HG02970 (cell line): ENCODE results near the gene GLS2.
"Not testable (repeated sequence)": the region's sequence is repeated elsewhere in the genome, so short reads cannot be mapped to it uniquely, and the experiment has no call there.

Experiments
- ATAC-seq: cut with Tn5 transposase; IDR thresholded peaks from one replicate; pipeline ENCODE4 v1.9.1; 2021; ENCODE audit warnings: mild to moderate bottlenecking, moderate library complexity, moderate number of reproducible peaks; ENCODE audit not compliant: unreplicated experiment, low FRiP score

Gene GLS2

DNA sequence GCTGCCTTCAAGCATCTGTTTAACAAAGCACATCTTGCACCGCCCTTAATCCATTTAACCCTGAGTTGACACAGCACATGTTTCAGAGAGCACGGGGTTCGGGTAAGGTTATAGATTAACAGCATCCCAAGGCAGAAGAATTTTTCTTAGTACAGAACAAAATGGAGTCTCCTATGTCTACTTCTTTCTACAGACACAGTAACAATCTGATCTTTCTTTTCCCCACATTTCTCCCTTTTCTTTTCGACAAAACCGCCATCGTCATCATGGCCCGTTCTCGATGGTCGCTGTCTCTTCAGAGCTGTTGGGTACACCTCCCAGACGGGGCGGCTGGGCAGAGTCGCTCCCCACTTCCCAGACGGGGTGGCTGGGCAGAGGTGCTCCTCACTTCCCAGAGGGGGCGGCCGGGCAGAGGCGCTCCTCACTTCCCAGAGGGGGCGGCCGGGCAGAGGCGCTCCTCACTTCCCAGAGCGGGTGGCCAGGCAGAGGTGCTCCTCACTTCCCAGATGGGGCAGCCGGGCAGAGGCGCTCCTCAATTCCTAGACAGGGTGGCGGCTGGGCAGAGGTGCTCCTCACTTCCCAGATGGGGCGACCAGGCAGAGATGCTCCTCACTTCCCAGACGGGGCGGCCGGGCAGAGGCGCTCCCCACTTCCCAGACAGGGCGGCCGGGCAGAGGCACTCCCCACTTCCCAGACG, 5.6 kb upstream of the GLS2 start:
- not testable (repeated sequence) for ATAC-seq

DNA sequence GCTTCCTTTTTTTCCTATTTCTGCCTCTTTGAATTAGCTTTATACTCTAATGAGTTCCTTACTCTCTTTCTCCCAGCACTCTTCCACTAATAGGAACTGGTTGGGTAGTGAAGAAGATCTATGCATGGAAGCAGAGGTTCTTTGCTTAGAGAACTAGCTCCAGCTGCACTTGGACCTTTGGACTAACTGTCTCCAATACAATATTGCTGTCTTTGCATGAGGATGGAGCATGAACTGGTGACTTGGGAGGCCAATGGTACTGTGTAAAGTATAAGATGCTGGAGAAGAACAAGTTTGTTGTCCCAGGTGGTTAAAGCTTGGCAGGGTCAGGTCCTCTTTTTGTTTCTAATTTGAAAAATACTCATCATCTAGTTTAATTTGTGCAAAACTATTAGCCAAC, 2.4 kb upstream of the GLS2 start:
- no peak for ATAC-seq

DNA sequence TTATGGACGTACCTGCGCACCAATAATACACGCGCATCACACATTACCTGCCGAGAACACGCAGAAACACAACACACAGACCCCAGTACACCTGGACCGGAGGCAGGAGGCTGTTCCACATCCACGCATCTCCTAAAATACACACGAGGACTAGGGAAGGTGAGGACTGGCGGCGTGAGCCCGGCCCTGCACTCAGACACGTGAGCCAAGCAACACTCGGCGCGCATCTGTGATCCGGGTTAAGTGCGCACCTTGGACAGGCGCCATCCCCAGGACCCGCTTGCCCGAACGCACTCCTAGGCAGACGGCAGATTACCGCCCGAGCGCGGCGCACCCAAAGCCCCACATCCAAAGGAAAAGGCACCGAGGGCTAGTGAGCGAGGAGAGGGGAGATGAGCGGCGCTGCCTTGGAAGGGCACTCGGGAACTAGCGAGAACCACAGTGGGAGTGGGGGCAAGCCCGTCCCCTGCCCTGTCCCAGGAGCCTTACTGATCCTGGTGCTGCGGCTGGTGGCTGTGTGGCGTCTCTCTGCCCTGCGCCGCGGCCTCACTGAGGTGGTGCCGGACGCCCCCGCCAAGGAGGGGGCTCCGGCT, 417 bp downstream of the GLS2 start:
- ATAC-seq, result no peak

DNA sequence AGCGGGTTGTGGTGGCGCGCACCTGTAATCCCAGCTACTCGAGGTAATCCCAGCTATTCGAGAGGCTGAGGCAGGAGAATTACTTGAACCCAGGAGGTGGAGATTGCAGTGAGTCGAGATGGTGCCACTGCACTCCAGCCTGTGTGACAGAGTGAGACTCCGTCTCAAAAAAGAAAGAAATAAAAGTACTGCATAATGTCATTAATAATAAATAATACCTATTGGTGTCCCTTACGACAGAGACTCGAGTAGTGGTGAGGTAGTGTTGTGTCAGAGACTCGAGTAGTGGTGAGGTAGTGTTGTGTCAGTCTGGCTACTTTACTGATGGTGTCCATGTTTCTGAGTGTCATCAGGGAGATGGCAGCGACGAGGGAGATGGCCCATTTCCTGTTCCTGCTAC, 1.3 kb downstream of the GLS2 start:
- no peak for ATAC-seq

DNA sequence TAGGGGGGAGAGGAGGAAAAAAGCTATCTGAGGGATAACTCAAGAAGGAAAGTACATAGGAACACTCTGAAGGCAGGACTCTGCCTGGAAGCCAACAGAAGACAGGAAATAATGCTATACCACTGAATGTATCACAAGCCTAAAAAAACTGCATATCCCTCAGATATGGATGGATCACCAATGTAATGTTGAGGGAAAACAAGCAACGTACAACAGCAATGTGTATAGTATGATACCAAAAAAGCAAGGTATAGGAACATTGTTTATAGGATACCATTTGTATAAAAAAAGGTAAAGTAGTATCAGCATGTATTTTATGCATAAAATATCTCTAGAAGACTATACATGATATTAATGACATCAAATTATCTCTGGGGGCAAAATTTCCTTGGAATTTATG, 3.4 kb downstream of the GLS2 start:
- ATAC-seq, result no peak

DNA sequence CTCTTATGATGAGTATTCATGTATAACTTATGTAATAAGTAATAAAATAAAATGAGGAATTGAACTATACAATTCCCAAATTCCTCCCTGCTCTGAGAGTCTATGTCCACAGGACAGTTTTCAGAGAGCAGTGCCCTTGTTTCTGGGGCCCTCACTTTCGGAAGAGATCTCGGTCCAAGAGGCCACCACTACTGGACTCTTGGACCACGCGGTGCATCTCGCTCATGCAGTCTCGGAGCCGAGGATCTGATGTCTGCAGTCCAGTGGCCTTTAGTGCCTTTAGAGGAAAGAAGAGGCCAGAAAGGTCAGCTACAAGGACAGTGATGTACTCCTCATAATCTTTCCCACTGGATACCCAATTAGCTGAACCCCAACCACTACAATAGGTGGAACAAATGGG, 8.3 kb downstream of the GLS2 start:
- no peak for ATAC-seq

DNA sequence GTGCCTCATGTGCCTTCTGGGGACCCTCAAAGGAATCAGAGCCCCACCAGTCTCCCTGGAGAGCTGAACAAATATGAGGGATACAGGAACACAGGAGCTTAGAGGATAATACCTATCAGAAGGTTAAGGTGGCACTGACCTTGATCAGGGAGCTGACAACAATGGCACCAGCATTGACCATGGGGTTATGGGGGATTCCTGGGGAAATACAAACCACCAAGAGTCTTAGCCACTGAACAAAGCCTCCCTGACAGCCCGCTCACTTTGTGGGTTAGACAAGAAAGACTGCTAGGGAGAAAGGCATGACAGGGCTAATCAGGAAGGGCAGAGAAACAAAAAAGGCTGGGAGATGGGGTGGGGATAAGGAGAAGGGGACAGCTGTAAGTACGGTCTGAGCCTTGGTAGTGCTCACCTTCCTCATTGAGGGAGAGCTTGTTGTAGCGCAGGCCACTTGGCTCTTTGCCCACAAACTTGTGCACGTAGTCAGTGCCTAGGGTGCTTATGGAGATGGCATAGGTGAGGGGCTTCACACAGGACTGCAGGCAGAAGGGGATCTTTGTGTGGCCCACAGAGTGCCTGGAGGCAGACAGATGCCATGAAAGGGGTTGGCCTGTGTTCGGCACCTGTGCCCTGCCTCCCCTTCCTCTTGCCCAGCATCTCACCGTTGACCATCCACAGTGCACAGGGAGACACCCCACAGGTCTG, 10.3 kb downstream of the GLS2 start:
- no peak for ATAC-seq

DNA sequence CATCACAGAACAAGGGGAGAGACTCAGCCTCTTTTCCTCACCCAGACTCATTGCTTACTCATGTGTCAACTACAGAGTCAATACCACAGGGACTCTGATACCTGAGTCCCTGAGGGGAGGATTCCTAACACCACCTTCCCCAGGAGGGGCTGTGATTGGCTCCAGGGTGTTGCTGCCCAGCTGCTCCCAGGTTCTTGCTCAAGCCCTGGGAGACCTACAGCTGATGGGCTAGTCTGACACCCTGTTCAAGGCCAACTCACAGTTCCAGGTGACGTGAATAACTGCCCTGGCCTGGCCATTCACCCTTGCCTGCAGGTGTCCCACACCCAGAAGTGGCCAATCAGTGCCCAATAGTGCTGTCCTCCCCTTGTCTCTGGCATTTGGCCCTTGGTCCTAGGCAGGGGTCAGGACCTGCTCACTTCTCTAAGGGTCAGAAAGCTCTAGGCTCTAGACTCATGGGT, 11.0 kb downstream of the GLS2 start:
- ATAC-seq, result no peak

DNA sequence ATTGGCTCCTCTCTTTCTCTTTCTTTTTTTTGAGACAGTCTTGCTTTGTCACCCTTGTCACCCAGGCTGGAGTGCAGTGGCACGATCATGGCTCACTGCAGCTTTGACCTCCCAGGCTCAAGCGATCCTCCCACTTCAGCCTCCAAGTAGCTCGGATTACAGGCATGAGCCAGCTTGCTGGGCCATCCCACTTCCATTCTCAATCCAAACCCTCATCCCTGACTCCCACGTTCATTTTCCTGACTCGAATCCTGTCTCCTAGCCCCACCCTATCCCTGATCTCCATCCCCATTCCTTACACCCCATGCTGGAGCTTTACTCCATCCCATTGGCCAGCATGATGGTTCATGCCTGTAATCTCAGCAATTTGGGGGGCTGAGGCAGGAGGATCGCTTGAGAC, 11.8 kb downstream of the GLS2 start:
- ATAC-seq, result no peak

DNA sequence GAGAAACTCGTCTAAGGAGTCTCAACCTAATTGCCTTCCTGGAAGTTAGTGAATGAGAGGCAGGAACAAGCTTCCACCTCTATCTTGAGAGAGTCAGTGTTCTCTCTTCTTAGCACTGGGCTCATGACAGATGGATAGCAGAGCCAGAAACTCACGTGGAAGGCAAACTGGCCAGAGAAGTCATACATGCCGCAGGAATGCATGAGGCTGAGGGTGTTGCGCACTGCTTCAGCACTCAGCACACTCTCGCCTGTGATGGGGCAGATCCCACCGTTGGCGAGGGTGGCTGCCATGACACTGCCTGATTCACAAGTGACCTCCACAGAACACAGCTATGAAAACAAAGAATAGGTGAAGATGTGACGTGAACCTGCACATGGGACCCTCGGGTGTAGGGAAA, 13.6 kb downstream of the GLS2 start:
- no peak for ATAC-seq

DNA sequence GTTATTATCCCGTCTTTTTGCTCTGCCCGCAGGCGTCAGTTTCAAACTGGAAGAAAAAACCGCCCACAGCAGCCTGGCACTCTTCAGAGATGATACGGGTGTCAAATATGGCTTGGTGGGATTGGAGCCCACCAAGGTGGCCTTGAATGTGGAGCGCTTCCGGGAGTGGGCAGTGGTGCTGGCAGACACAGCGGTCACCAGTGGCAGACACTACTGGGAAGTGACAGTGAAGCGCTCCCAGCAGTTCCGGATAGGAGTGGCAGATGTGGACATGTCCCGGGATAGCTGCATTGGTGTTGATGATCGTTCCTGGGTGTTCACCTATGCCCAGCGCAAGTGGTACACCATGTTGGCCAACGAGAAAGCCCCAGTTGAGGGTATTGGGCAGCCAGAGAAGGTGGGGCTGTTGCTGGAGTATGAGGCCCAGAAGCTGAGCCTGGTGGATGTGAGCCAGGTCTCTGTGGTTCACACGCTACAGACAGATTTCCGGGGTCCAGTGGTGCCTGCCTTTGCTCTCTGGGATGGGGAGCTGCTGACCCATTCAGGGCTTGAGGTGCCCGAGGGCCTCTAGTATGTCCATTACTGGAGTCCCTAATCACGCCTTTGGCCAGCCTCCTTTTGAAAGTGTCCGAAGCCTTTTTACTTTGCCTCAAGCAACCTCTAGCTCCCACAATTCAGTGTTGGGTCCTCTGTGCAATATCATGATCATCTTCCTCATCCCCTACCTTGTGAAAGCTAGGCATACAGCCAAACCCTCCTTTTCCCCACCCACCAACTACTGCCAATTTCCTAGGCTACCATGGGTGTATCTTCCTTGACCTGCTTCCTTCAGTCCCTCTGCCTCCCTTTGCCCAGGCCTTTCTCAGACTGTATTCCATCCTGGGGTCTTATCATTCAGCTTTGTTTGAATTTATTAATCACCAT, 18.7 kb downstream of the GLS2 start:
- no peak for ATAC-seq

DNA sequence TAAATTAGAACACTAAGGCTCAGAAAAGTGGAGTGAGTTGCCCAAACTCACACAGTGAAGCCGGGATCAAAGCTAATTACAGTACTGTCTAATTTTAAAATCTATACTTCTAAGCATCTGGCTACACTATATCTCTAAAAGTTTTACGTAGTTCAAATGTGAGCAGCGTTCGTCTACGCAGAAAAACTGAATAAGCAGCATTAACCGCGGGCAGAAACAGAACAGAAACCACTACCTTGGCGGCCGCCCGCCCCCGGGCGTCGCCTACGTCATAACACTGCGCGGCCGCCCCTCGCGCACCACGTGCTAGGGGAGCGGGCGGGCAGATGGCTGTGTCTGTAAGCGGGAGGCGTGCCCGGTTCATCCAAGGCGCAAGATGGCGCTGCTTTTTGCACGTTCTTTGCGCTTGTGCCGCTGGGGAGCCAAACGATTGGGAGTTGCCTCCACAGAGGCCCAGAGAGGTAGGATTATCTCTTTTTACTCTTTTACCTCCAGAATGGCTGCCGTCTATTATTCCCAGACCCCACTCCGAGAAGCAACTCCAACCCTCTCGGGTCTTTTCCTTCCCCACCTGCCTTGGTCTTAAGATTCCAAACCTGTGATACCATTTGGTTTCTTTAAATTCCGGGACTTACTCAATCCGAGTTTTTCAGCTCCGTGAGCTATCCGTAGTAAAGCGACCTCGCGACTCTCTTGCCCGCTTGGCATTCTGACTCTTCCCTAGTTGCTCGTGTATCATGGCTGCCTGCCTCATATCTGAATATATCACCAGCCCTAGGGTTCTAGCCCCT, 19.6 kb downstream of the GLS2 start, which contains the start of gene SPRYD4:
Gene SPRYD4 (plus strand): TSS at position 363 of the 791 bp plus-strand sequence. CDS start 14 bp downstream, at position 377.
- peak; percentile 80 for ATAC-seq

DNA sequence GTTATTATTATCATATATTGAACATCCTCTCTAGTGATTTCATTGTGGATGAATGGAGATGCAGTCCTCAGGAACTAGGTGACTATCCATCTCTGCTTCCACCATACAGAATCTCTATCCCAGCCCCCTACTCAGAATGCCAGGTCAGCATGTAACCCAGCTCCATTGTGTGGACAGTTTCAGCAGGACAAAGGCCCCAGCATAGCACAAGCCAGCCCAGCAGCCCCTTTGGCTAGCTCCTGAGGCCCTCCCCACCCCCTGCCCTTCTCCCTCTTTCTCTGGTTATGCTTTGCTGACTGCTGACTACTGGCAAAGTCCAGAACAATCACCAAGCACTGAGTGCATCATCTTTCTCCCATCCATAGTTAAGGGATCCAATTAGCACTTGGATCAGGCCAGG, 25.4 kb downstream of the GLS2 start:
- no peak for ATAC-seq

DNA sequence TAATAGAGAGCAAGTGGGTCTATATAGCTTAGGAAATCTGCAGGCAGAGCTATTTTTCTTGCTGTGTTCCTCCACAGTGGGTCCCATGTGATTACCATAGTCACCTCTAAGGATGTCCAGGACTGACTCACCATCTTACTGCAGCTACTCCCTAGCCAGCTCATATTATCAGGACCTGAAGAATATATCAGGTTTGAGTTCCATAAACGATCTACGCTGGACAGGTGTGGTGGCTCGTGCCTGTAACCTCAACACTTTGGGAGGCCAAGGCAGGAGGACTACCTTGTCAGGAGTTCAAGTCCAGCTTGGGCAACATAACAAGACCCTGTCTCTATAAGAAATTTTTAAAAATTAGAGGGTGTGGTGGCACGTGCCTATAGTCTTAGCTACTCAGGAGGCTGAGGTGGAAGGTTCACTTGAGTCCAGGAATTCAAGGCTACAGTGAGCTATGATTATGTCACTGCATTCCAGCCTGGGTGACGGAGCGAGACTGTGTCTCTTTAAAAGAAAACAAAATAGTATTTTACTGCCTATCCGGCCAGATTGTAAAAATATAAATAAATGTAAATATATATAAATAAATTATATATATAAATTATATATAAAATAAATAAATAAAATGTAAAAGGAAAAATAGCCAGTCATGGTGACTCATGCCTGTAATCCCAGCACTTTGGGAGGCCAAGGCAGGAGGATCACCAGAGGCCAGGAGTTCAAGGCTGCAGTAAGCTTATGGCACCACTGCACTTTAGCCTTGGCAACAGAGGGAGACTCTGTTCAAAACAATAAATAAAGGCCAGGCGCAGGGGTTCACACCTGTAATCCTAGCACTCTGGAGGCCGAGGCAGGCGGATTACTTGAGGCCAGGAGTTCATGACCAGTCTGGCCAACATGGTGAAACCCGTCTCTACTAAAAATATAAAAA, 26.5 kb downstream of the GLS2 start:
- ATAC-seq, result no peak

DNA sequence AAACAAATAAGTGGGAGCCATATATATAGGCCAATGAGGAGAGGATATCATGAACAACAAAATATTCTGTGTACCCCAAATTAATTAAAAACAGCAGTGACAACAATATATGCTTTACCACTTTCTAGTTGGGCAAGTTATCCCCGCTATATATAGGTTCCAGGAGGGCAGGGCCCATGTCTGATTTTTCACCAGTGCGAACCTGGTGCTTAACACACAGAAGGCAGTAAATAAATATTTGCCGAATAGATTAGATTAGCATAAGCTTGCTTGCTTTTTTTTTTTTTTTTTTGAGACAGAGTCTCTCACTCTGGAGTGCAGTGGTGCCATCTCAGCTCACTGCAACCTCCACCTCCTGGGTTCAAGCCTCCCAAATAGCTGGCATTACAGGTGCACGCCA, 30.1 kb downstream of the GLS2 start:
- no peak for ATAC-seq

DNA sequence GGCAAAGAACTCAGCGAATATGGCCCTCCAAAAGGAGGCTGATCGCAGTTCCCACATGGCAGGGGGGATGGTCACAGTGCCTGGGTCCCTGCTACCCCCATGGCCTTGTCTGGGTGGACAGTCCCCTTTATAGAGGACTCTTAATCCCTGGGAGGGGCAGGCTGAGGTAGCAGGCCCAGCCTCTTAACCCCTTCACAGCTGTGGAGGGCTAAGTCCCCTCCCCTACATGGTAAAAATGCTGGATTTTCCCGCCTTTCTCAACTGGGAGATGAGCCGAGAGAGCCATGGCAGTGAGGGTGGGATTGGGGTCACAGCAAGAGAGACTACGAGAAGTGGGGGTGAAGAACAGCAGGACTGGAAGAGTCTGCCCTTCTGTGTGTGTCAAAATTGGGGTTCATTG, 33.4 kb downstream of the GLS2 start, which contains the start of gene MIP:
Gene MIP (minus strand): TSS at position 101 of the 400 bp plus-strand sequence. CDS start 44 bp downstream, at position 57.
- no peak for ATAC-seq

DNA sequence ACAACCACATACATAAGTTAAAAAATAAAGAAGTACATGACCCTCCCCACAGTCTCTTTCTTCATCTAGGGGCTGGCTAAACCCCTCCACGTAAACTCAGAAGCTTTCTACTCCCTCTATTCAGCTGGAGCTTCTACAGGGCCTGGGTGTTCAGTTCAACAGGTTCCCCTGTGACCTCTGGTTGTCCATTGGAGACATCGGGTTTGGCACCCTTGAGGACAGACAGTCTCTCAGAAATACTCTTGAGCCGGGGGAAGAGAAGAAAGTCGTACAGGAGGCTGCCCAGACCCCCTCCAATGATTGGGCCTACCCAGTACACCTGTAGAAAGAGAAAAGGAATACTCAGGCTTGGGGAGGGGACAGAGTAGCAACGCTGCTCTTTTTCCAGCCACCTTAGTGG, 36.8 kb downstream of the GLS2 start:
- ATAC-seq, result no peak

DNA sequence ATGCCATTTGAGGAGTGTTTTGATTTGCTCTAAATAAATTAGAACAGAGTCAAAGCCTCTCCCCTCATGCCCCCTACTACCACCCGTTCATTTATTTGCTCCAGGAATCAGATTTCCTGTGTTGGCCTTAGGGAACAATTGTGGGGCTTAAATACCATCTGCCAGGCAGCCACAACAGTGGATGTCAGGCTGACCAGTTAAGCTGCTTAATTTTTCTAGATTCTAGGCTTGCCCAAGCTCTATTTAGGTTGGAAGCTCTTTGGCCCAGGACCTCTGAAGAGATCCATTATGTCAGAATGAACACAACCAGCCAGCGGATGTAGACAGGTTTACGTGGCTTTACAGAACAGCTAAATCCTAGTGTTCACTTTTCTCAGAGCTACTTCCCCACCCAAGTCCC, 37.7 kb downstream of the GLS2 start:
- no peak for ATAC-seq

DNA sequence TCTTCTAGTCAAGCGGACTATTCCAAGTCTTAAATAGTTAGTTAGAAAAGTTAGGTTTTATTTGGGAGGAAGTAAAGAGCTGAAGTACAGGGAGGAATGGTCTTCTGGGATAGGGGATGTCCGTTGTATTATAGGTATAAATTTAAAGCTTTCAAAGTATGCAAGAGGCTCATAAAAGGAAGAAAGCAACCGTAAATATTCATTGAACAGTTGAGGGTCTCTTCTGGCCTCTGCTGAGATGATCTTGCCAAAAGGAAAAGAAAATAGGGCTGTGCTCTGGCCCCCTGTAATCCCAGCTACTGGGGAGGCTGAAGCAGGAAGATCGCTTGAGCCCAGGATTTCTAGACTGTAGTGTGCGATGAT, 38.4 kb downstream of the GLS2 start:
- ATAC-seq, result no peak
